Small intestine (tissue), 7 donors: Measurements from ENCODE around the gene EGFL8. TPM values are rescaled to one million over a fixed set of nuclear protein-coding genes. Genes with fewer than 3 reads are reported as not detected.
A peak's percentile ranks its signal among the peaks of the same experiment; 100 is the strongest.
"Not testable (repeated sequence)": the region's sequence is repeated elsewhere in the genome, so short reads cannot be mapped to it uniquely, and the experiment has no call there.

Source experiments
- DNase-seq, 2 donors: peaks; one replicate each; pipeline versions ENCODE4 v3.0.0 to v3.0.0-alpha.2; 2013
- FAIRE-seq: peaks from 2 replicates; lab custom pipeline; 2012; peaks lifted over from hg19 to GRCh38; lab: Jason Lieb, UNC
- H3K27ac ChIP-seq, 3 donors: one replicate each; pipeline ENCODE4 v1.5.1; 2013; ENCODE audit warnings: low read length in 2 of 3, mild to moderate bottlenecking in 2 of 3, control low read depth in 1 of 3, inconsistent platforms in 1 of 3, low read depth in 1 of 3, moderate library complexity in 1 of 3
- H3K27me3 ChIP-seq, 3 donors: one replicate each; pipeline ENCODE4 v1.6.1; 2013; ENCODE audit warnings: low read length in 3 of 3, inconsistent platforms in 1 of 3; ENCODE audit not compliant: control insufficient read depth in 3 of 3, insufficient read depth in 3 of 3
- H3K36me3 ChIP-seq, 3 donors: one replicate each; pipeline ENCODE4 v1.6.1; 2013; ENCODE audit warnings: low read length in 3 of 3, inconsistent platforms in 1 of 3, low read depth in 1 of 3, mild to moderate bottlenecking in 1 of 3, moderate library complexity in 1 of 3; ENCODE audit not compliant: control insufficient read depth in 3 of 3, insufficient read depth in 2 of 3
- H3K4me1 ChIP-seq, 3 donors: one replicate each; pipeline ENCODE4 v1.6.1; 2013; ENCODE audit warnings: low read length in 2 of 3, inconsistent platforms in 1 of 3, low read depth in 1 of 3, mild to moderate bottlenecking in 1 of 3, moderate library complexity in 1 of 3; ENCODE audit not compliant: control insufficient read depth in 3 of 3, insufficient read depth in 2 of 3
- H3K4me3 ChIP-seq, 3 donors: one replicate each; pipeline ENCODE4 v1.5.1; 2013; ENCODE audit warnings: low read length in 3 of 3, control low read depth in 1 of 3, inconsistent platforms in 1 of 3, low read depth in 1 of 3, mild to moderate bottlenecking in 1 of 3, moderate library complexity in 1 of 3
- H3K9me3 ChIP-seq, 2 donors: one replicate each; pipeline ENCODE4 v1.6.1; 2013; ENCODE audit warnings: low read depth in 1 of 2, low read length in 1 of 2; ENCODE audit not compliant: control insufficient read depth in 2 of 2, insufficient read depth in 1 of 2
- WGBS, 3 donors: extraction: QIAGEN DNeasy Blood & Tissue Kit; methylation state at CpG; one replicate each; pipeline ENCODE4 v1.1.7; 2013; 5-methylcytosine and 5-hydroxymethylcytosine counted together
- polyA plus RNA-seq, 4 donors: library from polyadenylated mRNA; stranded (reverse) in 3 of 4; unstranded in 1 of 4; fragments of 200-250 nt in 3 of 4; fragments of 120-200 nt in 1 of 4; gene quantifications; one replicate each; pipeline versions ENCODE4 v1.2.1 to v1.2.3, GENCODE V29; 2013
- donor health status: healthy with polysubstance abuse.
- donor health status: control.
- donor health status: control.
- donor health status: Bipolar disorder and iron deficiency.
- donor health status: healthy.

Gene EGFL8
- polyA plus RNA-seq, 4 donors = 7.8 to 21.9 (median 12.8) TPM

DNA sequence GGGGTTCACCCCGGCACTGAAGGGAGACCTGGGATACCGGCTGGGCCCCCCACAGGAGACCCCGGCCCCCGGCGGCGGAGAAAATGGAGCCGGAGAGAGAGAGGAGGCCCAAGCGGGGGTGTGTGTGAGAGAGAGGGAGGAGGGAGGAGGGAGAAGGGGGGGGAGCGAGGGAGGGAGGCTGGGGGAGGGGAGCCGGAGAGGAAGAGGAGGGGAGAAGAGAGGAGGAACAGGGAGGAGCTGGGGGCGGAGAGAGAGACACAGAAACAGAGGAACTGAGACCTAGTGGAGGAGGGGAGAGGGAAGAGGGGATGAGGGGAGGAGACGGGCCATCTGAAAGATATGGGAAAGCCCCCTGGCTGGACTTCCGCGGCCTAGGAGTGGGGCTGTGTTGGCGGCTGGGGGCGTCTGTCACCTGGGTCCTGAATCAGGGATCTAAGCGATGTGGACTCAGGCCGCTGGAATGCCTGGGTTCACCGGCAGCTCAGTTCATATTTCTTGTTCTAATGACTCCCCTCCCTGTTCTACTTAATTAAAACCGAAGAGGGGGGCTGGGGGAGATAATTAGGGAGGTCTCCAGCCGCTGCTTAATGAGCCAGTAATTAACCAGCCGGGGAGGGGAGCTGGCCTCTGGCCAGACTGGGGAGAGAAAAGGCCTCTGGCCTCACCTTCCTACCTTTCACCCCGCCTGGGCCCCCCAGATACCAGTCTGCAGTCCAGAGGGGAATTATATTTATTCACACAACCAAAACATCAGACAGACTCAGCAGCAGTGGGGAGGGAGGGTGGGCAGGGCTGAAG is 25.9 kb downstream of the EGFL8 start, which contains the start of gene PBX2:
Gene PBX2, minus strand, starts transcription at position 149 of the 798 bp plus-strand sequence. CDS start 287 bp downstream, outside the sequence.
- H3K36me3 ChIP-seq = peaks cover 0 to 35% (median 5%) of the 10 kb centered on the region in 3 donors
- H3K4me1 ChIP-seq = peaks cover 10 to 54% (median 12%) of the 10 kb centered on the region in 3 donors
- peak within 1 kb of the TSS; percentile 76 to 94 (median 83) for H3K4me3 ChIP-seq
- peak within 1 kb of the TSS; percentile 76 to 99 (median 94) for H3K27ac ChIP-seq
- no peaks in the 10 kb centered on the region for H3K9me3 ChIP-seq
- no peaks in the 10 kb centered on the region for H3K27me3 ChIP-seq
- DNase-seq (peak; percentile 91 to 94), FAIRE-seq (no peak)
- WGBS, 3 donors = 1 to 3% (median 3%) methylated on average over 20 to 23 of the region's 23 CpGs

DNA sequence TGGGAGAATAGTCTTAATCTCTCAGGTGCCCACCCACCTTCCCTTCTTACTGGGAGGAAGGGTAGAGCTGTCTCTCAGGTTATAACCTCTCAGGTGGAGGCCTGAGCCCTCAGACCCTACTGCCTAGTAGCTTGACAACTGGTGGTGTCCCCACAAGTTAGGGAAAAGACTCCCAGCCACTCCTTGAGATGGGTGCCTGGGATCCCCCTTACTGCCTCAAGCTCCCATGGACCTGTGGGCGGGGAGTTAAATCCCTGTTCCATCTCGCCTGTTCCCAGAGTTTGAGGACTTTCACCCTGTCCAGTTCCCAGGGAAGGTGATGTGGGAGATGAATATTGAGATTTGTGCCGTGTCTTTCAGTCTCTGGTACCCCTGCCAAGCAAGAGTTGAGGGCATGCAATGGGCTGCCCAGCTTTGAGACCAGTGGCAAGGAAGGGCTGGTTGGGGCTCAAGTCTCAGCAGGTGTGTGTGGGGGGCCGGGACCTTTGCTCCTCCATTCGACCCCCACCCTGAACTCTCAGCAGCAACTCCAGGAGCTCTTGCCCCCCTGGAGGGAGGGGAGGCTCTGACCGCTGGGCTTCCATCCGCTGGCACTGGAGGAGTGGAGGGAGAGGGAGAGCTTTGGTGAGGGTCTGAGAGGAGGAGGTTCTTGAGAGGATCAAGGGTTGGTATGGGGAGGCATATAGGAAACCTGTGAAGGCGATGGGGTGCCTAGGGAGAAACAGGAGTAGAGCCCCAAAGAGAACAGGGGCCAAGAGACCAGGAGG is 26.7 kb downstream of the EGFL8 start:
- FAIRE-seq = no peak
- Histone ChIP-seq H3K27ac (peak overlapping the region; percentile 76 to 99 (median 94)), H3K27me3 (no peaks in the 10 kb centered on the region), H3K4me3 (peak overlapping the region; percentile 76 to 94 (median 83)), H3K36me3 (peaks cover 0 to 32% (median 4%) of the 10 kb centered on the region in 3 donors), H3K9me3 (no peaks in the 10 kb centered on the region), H3K4me1 (peaks cover 10 to 54% (median 12%) of the 10 kb centered on the region in 3 donors)
- WGBS, 3 donors = 49 to 59% (median 49%) methylated on average over 8 of the region's 8 CpGs
- DNase-seq = peak in 1 of 2 donors; percentile 35

GRCh38 chr6:32191696-32192607 is 27.6 kb downstream of the EGFL8 start:
- 53 to 69% (median 68%) methylated on average over 13 to 15 of the region's 15 CpGs for WGBS, 3 donors
- H3K4me3 ChIP-seq = peak overlapping the region; percentile 20 to 83 (median 68)
- H3K4me1 ChIP-seq = peaks cover 10 to 53% (median 12%) of the 10 kb centered on the region in 3 donors
- H3K36me3 ChIP-seq = peaks cover 0 to 24% (median under 1%) of the 10 kb centered on the region in 3 donors
- H3K27ac ChIP-seq = peak overlapping the region; percentile 81 to 99 (median 94)
- H3K9me3 ChIP-seq = no peaks in the 10 kb centered on the region
- FAIRE-seq (no peak), DNase-seq (no peak)
- H3K27me3 ChIP-seq = no peaks in the 10 kb centered on the region

- 14 to 44% (median 33%) methylated on average over 5 of the region's 5 CpGs for WGBS, 3 donors
- Histone ChIP-seq H3K4me1 (peaks cover 10 to 56% (median 12%) of the 10 kb centered on the region in 3 donors), H3K4me3 (peak within 1 kb of the TSS; percentile 20 to 83 (median 68))
These were observed 28.2 kb downstream of the EGFL8 start, which contains the start of gene GPSM3 for GRCh38 chr6:32192608-32193039. GPSM3 (minus strand) TSS chr6:32192643; CDS start chr6:32192513, 130 bp downstream.

DNA sequence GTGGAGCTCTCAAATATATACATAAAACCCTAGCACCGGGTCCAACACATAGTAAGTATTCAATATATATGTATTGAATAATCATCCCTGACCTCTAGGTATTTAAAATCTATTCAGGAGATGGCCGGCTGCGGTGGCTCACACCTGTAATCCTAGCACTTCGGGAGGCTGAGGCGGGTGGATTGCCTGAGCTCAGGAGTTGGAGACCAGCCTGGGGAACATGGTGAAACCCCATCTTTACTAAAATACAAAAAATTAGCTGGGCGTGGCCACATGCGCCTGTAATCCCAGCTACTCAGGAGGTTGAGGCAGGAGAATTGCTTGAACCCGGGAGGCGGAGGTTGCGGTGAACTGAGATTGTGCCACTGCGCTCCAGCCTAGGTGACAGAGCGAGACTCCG is 28.7 kb downstream of the EGFL8 start:
- H3K36me3 ChIP-seq = peaks cover 0 to 12% (median 0%) of the 10 kb centered on the region in 3 donors
- peak overlapping the region in 2 of 3 donors; percentile 94 to 99 for H3K27ac ChIP-seq
- DNase-seq, H3K4me3 ChIP-seq, H3K9me3 ChIP-seq, H3K27me3 ChIP-seq, FAIRE-seq: not testable (repeated sequence)
- peaks cover 10 to 51% (median 12%) of the 10 kb centered on the region in 3 donors for H3K4me1 ChIP-seq
- WGBS, 3 donors = 71 to 85% (median 83%) methylated on average over 13 of the region's 13 CpGs

More at GRCh38 chr6:32192608-32193039, 28.2 kb downstream of the EGFL8 start, which contains the start of gene GPSM3:
- peak; percentile 52 to 59 for DNase-seq
- H3K27me3 ChIP-seq = no peaks in the 10 kb centered on the region
- peak within 1 kb of the TSS; percentile 81 to 99 (median 94) for H3K27ac ChIP-seq
- H3K36me3 ChIP-seq = peaks cover 0 to 17% (median 0%) of the 10 kb centered on the region in 3 donors
- H3K9me3 ChIP-seq = no peaks in the 10 kb centered on the region
- FAIRE-seq = no peak

GRCh38 chr6:32194388-32194787 is 30.0 kb downstream of the EGFL8 start:
- FAIRE-seq (no peak), DNase-seq (no peak)
- Histone ChIP-seq H3K4me3 (no peak overlapping the region), H3K27ac (peak overlapping the region in 1 of 3 donors; percentile 91), H3K36me3 (peaks cover 0 to under 1% (median 0%) of the 10 kb centered on the region in 3 donors), H3K4me1 (peaks cover 6 to 44% (median 7%) of the 10 kb centered on the region in 3 donors), H3K27me3 (no peaks in the 10 kb centered on the region), H3K9me3 (no peaks in the 10 kb centered on the region)
- 94% methylated on average over 4 of the region's 4 CpGs for WGBS, 3 donors

DNA sequence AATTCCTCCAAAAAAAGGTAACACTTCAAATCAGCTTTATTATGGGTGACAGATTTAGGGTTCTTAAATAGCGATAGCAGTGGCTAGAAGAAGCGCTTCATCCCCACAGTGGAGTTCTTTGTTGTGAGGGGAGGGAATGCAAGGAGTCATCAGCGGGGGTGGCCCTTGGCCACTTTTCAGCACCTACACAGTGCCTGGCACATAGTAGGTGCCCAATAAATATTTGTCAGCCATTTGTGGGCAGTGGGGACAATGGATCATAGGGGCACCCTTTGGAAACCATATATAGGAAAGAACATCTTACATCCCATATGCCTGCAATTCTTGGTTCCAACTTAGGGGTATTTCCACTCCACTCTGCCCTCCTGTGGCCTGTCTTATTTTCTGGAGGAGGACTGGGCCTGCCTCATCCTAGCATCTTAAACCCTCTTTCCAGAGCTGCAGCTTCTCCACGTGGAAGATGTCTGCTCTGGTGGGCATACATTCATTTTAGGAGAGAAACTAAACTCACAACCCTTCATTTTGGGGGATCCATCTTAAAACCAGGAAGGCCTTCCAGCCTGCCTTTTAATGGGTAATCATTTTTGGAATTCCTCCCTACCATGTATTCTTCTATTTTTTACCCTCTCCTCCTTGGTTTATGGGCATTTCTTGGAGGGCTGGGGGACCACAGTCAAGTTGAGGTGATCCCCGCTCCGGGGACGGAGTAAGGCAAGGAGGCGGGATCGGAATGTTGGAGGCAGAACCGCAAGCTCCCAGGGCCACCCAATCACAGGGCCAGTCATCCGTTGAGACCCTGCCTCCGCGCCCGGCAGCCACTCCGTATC is 30.6 kb downstream of the EGFL8 start:
- no peaks in the 10 kb centered on the region for H3K36me3 ChIP-seq
- FAIRE-seq (no peak), DNase-seq (peak; percentile 58 to 77)
- no peaks in the 10 kb centered on the region for H3K9me3 ChIP-seq
- H3K27ac ChIP-seq = peak overlapping the region; percentile 56 to 93 (median 91)
- WGBS, 3 donors = 16 to 18% (median 17%) methylated on average over 15 of the region's 15 CpGs
- H3K27me3 ChIP-seq = no peaks in the 10 kb centered on the region
- H3K4me3 ChIP-seq = peak overlapping the region; percentile 0 to 40 (median 5)
- H3K4me1 ChIP-seq = peaks cover 6 to 44% (median 7%) of the 10 kb centered on the region in 3 donors
